Hematopoietic multipotent progenitor cell treated with erythropoietin and hydrocortisone succinate and interleukin-3 and kit ligand, for 17 days (in vitro differentiated cells): ENCODE results near the gene SOBP.

Experiments used
- DNase-seq: peaks from one replicate; pipeline ENCODE4 v3.0.0-alpha.2; 2015; ENCODE audit warnings: low spot score

The SOBP gene

DNA sequence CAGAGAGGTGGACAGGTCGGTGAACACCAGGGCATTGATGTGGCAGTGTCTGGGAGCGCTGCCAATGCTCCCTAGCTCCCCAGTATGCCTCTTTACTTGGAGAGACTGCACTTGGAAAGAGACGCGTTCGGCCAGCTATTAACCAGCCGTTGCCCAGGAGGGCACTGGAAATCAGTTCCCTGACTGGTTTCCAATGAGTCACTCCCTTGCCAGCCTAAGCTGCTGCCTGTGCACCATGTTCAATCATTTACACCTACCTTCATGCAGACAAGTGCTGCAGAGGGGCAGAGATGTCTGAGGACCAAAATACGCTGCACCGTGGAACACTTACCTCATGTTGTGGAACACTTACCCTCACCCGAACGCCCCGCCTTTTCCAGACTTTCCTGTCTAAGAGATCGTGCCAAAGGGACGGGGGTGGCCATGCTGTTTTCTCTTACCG lies 151.6 kb downstream of the SOBP start:
- DNase-seq, result no peak

- no peak for DNase-seq
These were observed 152.4 kb downstream of the SOBP start for GRCh38 chr6:107642095-107642860.

GRCh38 chr6:107642861-107643328 lies 153.0 kb downstream of the SOBP start:
- no peak for DNase-seq

DNA sequence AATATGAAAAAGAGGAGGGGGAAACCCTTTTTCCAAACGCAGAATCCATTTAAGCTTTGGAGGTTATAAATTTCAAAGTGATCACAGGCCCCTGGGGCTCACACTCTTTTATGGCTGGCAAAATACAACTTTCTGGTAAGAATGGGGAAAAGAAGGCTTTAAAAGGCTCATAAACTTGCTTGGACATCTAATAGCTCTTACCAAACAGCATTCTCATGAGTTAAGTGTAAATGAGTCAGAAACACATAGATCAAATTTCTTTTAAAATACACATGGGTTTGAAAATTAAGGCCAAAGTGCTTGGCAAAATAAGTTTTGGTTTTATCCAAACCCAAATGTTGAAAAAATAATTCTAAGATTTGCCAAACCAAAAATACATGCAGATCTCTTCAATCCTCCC lies 154.6 kb downstream of the SOBP start:
- DNase-seq, result no peak

- DNase-seq, result no peak
These were observed 155.8 kb downstream of the SOBP start for GRCh38 chr6:107645740-107646139.

GRCh38 chr6:107646176-107646575 lies 156.3 kb downstream of the SOBP start:
- no peak for DNase-seq

DNA sequence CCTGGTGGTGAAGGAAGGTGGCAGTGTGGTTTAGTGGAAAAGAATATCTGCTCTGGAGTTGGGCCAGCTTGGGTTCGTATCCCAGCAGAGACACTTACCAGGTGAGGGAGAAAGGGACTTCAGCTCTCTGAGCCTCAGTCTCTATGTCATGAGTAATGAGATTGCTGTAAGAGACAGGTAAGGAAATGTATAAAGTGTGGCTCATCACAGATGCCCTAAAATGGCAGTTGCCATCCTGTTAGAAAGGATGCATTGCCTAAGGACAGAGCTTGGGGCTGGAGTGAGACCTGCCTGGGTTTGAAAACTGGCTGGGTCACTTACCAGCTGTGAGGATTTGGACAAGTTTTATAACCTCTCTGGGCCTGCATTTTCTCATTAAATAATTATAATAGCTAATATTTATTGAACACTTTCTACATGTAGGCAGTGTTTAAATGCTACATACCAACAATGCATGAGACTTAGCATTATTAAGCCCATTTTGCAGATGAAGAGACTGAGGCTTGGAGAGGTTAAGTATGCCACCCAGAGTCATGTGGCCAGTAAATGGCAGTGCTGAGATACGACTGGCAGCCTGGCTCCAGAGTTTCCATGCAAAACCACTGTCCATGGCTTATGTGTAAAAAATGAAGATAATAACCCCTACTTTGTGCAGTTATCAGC lies 157.0 kb downstream of the SOBP start:
- no peak for DNase-seq

DNA sequence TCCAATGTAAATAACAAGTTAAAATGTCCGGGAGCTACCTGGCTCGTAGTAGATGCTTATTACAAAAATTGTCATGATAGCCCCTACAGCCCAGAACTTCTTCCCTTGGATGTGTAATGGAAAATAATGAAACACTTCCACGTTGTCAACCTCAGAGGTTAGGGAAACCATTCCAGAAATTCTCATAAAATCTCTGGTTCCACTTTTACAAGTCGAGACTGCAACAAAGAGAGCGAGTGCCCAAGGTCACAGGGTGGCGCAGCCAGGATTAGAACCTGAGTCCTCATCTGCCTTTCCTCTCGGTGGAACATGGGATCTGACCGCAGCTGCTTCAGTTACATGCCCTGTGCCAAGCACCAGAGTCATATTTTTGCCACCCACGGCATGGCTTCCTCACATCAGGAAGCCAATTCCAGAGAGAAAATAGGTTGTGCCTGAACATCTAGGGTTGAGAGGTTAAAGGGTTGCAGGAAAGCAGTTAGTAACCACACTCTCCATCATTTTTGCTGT lies 157.6 kb downstream of the SOBP start:
- DNase-seq, result no peak

DNA sequence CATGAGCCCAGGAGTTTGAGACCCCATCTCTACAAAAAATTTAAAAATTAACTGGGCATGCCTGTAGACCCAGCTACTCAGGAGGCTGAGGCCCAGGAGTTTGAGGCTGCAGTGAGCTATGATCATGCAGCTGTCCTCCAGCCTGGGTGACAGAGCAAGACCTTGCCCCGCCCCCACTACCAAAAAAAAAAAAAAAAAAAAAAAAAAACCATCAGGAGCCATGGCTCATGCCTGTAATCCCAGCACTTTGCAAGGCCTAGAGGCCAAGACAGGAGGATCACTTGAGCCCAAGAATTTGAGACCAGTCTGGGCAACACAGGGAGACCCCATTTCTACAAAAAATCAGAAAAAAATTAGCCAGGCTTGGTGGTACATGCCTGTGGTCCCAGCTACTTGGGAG lies 159.1 kb downstream of the SOBP start:
- no peak for DNase-seq

DNA sequence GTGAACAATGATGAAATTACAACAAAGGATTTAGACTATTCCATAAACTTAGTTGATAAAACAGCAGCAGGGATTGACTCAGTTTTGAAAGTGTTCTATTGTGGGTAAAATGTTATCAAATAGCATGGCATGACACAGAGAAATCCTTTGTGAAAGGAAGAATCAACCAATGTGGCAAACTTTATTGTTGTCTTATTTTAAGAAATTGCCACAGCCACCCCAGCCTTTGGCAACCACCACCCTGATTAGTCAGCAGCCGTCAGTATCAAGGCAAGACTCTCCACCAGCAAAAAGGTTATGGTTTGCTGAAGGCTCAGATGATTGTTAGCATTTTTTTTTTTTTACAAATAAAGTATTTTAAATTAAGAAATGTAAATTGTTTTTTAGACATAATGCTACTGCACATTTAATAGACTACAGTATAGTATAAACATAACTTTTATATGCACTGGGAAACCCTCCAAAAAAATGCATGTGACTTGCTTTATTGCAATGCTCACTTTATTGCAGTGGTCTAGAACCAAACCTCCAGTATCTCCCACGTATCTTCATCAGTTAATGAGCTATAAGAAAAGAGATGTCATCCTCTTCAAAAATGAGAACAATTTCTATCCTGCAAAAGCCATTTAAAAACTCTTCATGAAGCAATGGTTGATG lies 162.7 kb downstream of the SOBP start:
- no peak for DNase-seq

- DNase-seq, result no peak
These were observed 163.3 kb downstream of the SOBP start for GRCh38 chr6:107653183-107653580.

DNA sequence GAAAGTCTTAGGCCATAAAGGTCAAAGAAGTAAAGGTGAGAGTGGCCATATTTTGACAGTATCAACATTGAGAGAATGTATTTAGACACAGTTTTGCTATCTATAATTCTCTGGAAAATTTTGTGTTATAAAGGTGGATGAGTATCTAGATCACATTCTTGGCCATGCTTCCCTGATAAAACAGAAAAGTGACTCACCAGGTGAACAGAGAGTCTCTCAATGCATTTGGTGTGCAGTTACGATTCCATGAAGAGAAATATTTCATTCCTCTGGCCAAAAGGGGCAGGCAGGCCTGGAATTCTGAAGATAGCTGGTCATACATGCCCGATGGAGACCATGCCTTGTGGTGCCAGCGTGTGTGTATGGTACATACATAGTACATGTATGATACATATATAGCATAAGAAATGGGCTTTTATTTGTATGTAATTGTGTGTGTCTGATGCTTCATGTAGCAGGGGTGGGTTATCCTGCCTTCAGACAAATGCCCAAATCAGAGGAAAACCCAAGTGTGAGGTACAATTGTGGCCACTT lies 164.0 kb downstream of the SOBP start:
- no peak for DNase-seq

- DNase-seq, result no peak
These were observed 164.8 kb downstream of the SOBP start for GRCh38 chr6:107654764-107655163.

DNA sequence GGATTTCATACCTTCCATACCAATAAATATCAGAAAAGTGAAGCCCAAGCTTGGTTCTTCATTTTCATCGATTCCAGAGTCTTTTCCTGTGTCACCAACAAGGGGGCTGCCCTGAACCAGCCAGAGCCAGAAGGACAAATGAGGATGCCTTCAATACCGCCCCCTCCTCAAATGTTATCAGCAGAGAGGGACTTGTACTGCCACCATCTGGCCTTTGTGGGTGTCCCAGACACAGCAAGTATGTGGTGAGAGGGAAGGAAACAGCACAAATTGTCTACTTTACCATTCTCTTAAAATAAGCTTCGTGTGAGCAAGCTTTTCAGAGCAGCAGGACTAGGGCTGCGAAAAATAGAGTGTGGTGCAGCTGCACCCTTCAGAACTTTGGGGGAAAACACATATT lies 165.3 kb downstream of the SOBP start:
- DNase-seq, result no peak

GRCh38 chr6:107655864-107656263 lies 165.9 kb downstream of the SOBP start:
- DNase-seq, result no peak

- DNase-seq, result no peak
These were observed 166.5 kb downstream of the SOBP start for GRCh38 chr6:107656401-107656800.

DNA sequence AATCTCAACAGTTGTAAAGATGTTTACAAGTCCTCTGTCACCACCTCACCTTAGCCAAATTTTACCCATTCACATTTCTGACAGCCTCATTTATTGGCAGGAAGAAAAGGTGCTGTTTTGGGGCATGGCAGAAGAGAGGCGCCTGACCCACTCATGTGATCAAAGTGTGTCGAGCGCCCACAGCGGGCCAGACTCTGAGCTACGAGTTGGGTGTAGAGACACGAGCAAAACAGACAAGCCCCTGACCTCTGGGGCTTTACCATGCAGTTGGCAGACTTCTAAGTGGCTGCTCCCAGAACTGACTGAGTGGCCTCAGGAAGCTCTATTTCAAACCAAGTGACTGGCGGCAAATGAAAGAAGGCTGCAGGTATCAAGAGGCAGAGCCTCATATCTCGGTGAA lies 167.0 kb downstream of the SOBP start:
- DNase-seq, result no peak

DNA sequence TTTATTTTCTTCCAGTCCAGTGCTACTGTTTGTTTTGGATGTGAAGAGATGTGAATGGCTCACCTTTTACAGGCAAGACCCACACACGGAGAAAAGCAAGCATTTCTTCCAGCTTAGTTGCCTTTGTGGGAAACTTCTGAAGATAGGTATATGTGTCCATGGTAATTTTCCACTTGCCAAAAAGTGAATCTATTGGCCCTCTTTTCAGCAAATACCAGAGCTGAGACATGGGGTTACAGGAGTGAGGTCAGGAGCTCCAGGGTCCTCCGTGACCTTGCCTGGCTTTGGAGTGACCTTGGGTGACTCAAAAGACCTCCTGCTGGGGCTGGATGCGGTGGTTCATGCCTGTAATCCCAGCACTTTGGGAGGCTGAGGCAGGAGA lies 167.4 kb downstream of the SOBP start:
- DNase-seq, result no peak

- DNase-seq, result no peak
These were observed 168.0 kb downstream of the SOBP start for GRCh38 chr6:107657755-107658461.

DNA sequence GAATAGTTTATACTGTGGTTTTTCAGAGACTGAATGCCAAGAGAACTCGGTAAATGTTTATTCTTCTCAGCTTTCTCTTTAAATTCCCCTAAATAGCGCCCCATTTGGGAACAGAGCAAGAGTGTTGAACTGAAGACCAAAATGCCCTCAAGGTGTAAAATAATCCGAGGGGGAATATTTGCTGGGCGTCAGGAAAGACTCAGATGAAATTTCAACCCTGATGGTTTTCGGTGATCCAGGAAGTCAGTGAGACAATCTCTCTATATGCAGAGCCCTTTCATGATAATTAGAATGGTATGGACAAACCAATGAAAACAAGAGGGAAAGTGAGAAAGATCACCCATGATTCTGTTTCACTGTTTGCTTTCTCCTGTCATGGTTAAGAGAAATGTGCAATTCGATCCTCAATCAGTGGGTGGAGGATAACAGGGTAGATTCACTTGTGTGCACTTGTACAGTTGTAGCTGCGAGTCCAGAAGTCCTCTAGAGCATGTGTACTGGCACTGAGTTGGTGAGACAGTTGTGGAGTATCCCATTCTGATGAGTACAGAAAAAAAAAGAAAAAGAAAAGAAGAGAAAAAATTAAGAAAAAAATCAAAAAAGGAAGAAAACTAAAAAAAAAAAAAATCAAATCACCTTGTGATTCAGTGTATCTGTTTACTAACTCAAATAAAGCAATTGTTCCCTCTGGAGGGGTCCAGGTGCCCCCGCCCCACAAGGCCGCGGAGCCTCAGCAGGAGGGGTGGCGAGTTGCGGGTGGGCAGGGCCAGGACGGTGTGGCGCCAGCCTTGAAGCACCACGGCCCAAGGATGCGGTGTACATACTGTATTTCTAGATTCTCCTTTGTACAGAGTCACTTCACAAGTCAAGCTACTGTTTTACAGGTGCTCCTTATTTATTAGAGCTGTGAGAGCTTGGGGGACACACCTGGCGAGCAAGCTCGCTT lies 169.3 kb downstream of the SOBP start:
- no peak for DNase-seq

GRCh38 chr6:107660839-107661238 lies 170.9 kb downstream of the SOBP start:
- DNase-seq, result no peak
